D721Med (cell line): Measurements from ENCODE around the gene PAK1.

Source experiments
- DNase-seq: peaks from one replicate; pipeline ENCODE4 v3.0.0; 2011; ENCODE audit warnings: low spot score; ENCODE audit not compliant: insufficient read length
- FAIRE-seq: peaks from 2 replicates; lab custom pipeline; 2011; peaks lifted over from hg19 to GRCh38; lab: Jason Lieb, UNC
- CTCF ChIP-seq: IDR thresholded peaks from 2 replicates; pipeline ENCODE4 v1.5.1; 2012; ENCODE audit warnings: mild to moderate bottlenecking, control low read depth; ENCODE audit not compliant: insufficient read depth; ENCODE audit errors: missing control alignments

PAK1 gene

GRCh38 chr11:77340501-77340900 is 133.4 kb downstream of the PAK1 start:
- FAIRE-seq = no peak
- no peak for TF ChIP-seq CTCF
- DNase-seq = no peak

DNA sequence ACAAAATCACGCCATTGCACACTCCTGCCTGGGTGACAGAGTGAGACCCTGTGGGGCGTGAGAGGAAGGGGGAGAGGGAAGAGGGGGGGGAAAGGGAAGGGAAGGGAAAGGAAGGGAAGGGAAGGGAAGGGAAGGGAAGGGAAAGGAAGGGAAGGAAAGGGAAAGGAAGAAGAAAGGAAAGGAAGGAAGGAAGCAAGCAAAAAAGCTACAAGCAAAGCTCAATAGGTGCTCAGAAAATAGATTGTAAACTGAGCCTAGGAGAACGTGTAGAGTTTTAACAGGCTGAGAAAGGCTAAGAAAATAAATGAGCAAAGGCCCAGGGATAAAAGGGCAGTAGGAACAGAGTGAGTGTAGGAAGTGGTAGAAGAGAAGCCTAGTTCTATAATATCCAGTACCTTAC is 141.6 kb downstream of the PAK1 start:
- DNase-seq = no peak
- no peak for FAIRE-seq
- TF ChIP-seq CTCF = no peak

DNA sequence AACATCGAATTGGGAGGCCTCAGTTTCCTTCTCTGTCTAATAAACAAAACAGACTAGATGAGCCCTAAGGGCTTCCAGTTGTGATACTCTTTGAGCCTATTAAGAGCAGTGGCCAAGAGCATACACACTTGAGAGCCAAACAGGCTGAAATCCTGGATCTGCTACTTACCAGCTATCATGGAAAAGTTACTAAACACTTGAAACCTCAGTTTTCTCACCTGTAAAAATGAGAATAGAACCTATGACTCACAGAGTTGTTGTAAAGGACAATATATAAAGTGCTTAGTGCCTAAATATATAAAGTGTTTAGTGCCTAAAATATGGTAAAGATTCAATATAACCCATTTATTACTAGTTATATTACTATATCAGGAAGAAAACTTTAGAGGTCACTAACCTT is 148.7 kb downstream of the PAK1 start:
- FAIRE-seq (no peak), DNase-seq (no peak)
- TF ChIP-seq CTCF = no peak

DNA sequence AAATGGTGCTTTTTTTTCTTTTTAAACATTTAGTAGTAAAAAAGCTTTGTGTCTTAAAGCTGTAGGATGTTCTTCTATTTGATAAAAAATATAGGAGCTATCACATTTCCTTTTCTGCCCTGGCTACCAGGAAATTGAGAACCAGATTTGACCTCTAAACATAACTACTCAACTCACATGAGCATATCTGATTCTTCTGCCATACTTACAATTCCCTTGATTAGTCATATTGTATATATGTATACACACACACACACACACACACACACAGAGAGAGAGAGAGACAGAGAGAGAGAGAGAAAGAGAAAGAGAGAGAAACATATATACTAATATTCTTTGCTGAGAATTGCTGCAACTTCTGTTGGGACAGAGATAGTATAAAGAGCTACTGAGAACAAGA is 149.4 kb downstream of the PAK1 start:
- no peak for DNase-seq
- FAIRE-seq = no peak
- no peak for TF ChIP-seq CTCF

GRCh38 chr11:77322926-77323590 is 150.8 kb downstream of the PAK1 start:
- TF ChIP-seq CTCF = no peak
- no peak for DNase-seq
- no peak for FAIRE-seq

DNA sequence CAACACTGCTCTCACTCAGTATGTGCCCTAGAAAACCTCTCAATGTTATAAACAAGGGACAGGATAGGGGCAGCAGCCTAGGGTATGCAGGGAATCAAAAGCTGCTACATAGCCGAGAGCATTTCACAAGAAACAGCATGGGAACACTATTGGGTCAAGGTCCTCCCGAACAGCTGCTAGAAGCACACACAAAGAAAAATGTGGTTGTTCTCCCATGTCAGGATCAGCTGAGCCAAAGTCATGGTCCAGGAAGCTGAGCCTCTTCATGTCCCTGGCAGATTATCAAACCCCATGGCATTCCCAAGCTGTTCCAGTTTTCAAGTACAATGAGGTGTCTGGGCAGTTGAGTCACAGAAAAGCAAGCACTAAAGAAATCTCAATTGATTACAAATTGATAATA is 151.4 kb downstream of the PAK1 start:
- TF ChIP-seq CTCF = no peak
- no peak for FAIRE-seq
- no peak for DNase-seq

DNA sequence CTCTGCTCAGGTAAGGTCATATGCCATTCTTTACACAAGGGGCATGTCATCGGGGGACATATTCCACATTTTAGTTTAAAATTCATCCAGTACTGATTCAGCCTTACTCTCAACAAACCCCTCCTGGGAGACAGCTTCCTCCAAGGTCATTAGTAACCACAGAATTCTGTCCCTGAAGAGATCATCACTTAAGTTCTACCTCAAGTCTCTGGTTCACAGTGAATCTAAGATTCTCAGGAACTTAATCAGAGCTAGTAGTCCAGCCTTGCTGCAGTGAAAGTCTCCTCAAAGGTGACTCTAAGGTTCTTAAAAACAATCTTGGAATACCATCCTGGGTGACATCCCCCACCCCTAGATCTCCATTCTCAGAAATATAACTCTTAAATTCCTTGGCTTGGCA is 153.5 kb downstream of the PAK1 start:
- DNase-seq = no peak
- no peak for FAIRE-seq
- no peak for TF ChIP-seq CTCF
